ENCODE data around the gene BDKRB2. TPM values are rescaled to one million over a fixed set of nuclear protein-coding genes. Genes with fewer than 3 reads are reported as not detected.
A peak's percentile ranks its signal among the peaks of the same experiment; 100 is the strongest.

Gene BDKRB2
- not detected for total RNA-seq
- polyA plus RNA-seq: not detected

- no peak within 1 kb of the TSS for H3K27ac Mint-ChIP-seq
- H3K4me3 Mint-ChIP-seq: peak within 1 kb of the TSS in 4 of 8 donors; percentile 16 to 45 (median 40)
Observed at GRCh38 chr14:96204151-96205058, at the start of gene BDKRB2. Gene BDKRB2 (plus strand): TSS chr14:96204839. CDS start chr14:96237108, 32,269 bp downstream.

GRCh38 chr14:96154900-96155299 lies 49.7 kb upstream of the BDKRB2 start:
- Histone ChIP-seq H3K9me3 (ENCODE audit: control insufficient read depth in 1 of 2, low read length in 2 of 2) (no peaks in the 10 kb centered on the region), H3K27me3 (ENCODE audit: insufficient read depth, low read length) (no peaks in the 10 kb centered on the region), H3K36me3 (ENCODE audit: insufficient read depth, low read length) (no peaks in the 10 kb centered on the region), H3K27ac (ENCODE audit: low read depth, low read length) (no peak overlapping the region), H3K4me3 (ENCODE audit: low read length in 2 of 2) (no peak overlapping the region), H3K4me1 (ENCODE audit: insufficient read depth, low read length) (no peaks in the 10 kb centered on the region)
- Mint-ChIP-seq H3K4me1 (no peaks in the 10 kb centered on the region), H3K36me3 (no peaks in the 10 kb centered on the region), H3K4me3 (no peak overlapping the region), H3K27me3 (peaks cover 0 to 3% of the 10 kb centered on the region in 2 donors), H3K9me3 (no peaks in the 10 kb centered on the region), H3K27ac (no peak overlapping the region)
- ChIA-PET POLR2A (ENCODE audit: partially characterized antibody) (no interaction called here), CTCF (ENCODE audit: partially characterized antibody) (no interaction called here)
- intact Hi-C loops (cut with micrococcal nuclease): no loop called here
- no peak for DNase-seq

More at GRCh38 chr14:96204151-96205058, at the start of gene BDKRB2:
- Histone ChIP-seq H3K4me3 (ENCODE audit: low read length in 2 of 2) (no peak within 1 kb of the TSS), H3K9me3 (ENCODE audit: control insufficient read depth in 1 of 2, low read length in 2 of 2) (no peaks in the 10 kb centered on the region), H3K4me1 (ENCODE audit: insufficient read depth, low read length) (no peaks in the 10 kb centered on the region), H3K27ac (ENCODE audit: low read depth, low read length) (no peak within 1 kb of the TSS), H3K27me3 (ENCODE audit: insufficient read depth, low read length) (peaks cover 4% of the 10 kb centered on the region), H3K36me3 (ENCODE audit: insufficient read depth, low read length) (no peaks in the 10 kb centered on the region)
- POLR2A ChIA-PET (ENCODE audit: partially characterized antibody): no interaction called here
- Mint-ChIP-seq H3K9me3 (peaks cover 0 to 2% (median 0%) of the 10 kb centered on the region in 8 donors), H3K4me1 (peaks cover 0 to 7% (median 4%) of the 10 kb centered on the region in 4 donors), H3K36me3 (no peaks in the 10 kb centered on the region), H3K27me3 (peaks cover 20 to 21% of the 10 kb centered on the region in 2 donors)
- CTCF ChIA-PET (ENCODE audit: partially characterized antibody): no interaction called here
- intact Hi-C loops (cut with micrococcal nuclease): no loop called here
- no peak for DNase-seq

GRCh38 chr14:96156804-96157760 lies 47.6 kb upstream of the BDKRB2 start:
- H3K27ac ChIP-seq (ENCODE audit: low read depth, low read length): no peak overlapping the region
- no peak overlapping the region for H3K4me3 ChIP-seq (ENCODE audit: low read length in 2 of 2)
- DNase-seq: no peak
- H3K4me1 ChIP-seq (ENCODE audit: insufficient read depth, low read length): no peaks in the 10 kb centered on the region
- H3K4me1 Mint-ChIP-seq: no peaks in the 10 kb centered on the region
- no peaks in the 10 kb centered on the region for H3K9me3 Mint-ChIP-seq
- CTCF ChIA-PET (ENCODE audit: partially characterized antibody): interaction anchor here (2.6 kb wide), 1 partner anchor 56 kb away, joined by 6 read pairs; no protein-coding TSS in a partner anchor
- H3K9me3 ChIP-seq (ENCODE audit: control insufficient read depth in 1 of 2, low read length in 2 of 2): no peaks in the 10 kb centered on the region
- no peak overlapping the region for H3K27ac Mint-ChIP-seq
- no peaks in the 10 kb centered on the region for H3K36me3 Mint-ChIP-seq
- no peaks in the 10 kb centered on the region for H3K36me3 ChIP-seq (ENCODE audit: insufficient read depth, low read length)
- H3K27me3 Mint-ChIP-seq: peaks cover 0 to 3% of the 10 kb centered on the region in 2 donors
- intact Hi-C loops (cut with micrococcal nuclease): no loop called here
- H3K27me3 ChIP-seq (ENCODE audit: insufficient read depth, low read length): no peaks in the 10 kb centered on the region
- POLR2A ChIA-PET (ENCODE audit: partially characterized antibody): no interaction called here
- H3K4me3 Mint-ChIP-seq: no peak overlapping the region

GRCh38 chr14:96158735-96159134 lies 45.9 kb upstream of the BDKRB2 start:
- H3K4me3 ChIP-seq (ENCODE audit: low read length in 2 of 2): no peak overlapping the region
- no peaks in the 10 kb centered on the region for H3K4me1 ChIP-seq (ENCODE audit: insufficient read depth, low read length)
- H3K27me3 ChIP-seq (ENCODE audit: insufficient read depth, low read length): no peaks in the 10 kb centered on the region
- no peak overlapping the region for H3K27ac Mint-ChIP-seq
- peaks cover 0 to 1% of the 10 kb centered on the region in 2 donors for H3K27me3 Mint-ChIP-seq
- no peaks in the 10 kb centered on the region for H3K36me3 Mint-ChIP-seq
- H3K36me3 ChIP-seq (ENCODE audit: insufficient read depth, low read length): no peaks in the 10 kb centered on the region
- H3K9me3 Mint-ChIP-seq: no peaks in the 10 kb centered on the region
- H3K4me3 Mint-ChIP-seq: no peak overlapping the region
- no peaks in the 10 kb centered on the region for H3K9me3 ChIP-seq (ENCODE audit: control insufficient read depth in 1 of 2, low read length in 2 of 2)
- intact Hi-C loops (cut with micrococcal nuclease): no loop called here
- POLR2A ChIA-PET (ENCODE audit: partially characterized antibody): no interaction called here
- no peak overlapping the region for H3K27ac ChIP-seq (ENCODE audit: low read depth, low read length)
- no peak for DNase-seq
- CTCF ChIA-PET (ENCODE audit: partially characterized antibody): no interaction called here
- no peaks in the 10 kb centered on the region for H3K4me1 Mint-ChIP-seq

- Mint-ChIP-seq H3K9me3 (no peaks in the 10 kb centered on the region), H3K27me3 (no peaks in the 10 kb centered on the region), H3K36me3 (no peaks in the 10 kb centered on the region), H3K27ac (no peak overlapping the region), H3K4me1 (peaks cover 0 to 1% (median 0%) of the 10 kb centered on the region in 4 donors), H3K4me3 (no peak overlapping the region)
- intact Hi-C loops (cut with micrococcal nuclease): no loop called here
- Histone ChIP-seq H3K27ac (ENCODE audit: low read depth, low read length) (no peak overlapping the region), H3K9me3 (ENCODE audit: control insufficient read depth in 1 of 2, low read length in 2 of 2) (no peaks in the 10 kb centered on the region), H3K27me3 (ENCODE audit: insufficient read depth, low read length) (no peaks in the 10 kb centered on the region), H3K36me3 (ENCODE audit: insufficient read depth, low read length) (no peaks in the 10 kb centered on the region), H3K4me1 (ENCODE audit: insufficient read depth, low read length) (no peaks in the 10 kb centered on the region), H3K4me3 (ENCODE audit: low read length in 2 of 2) (no peak overlapping the region)
- ChIA-PET CTCF (ENCODE audit: partially characterized antibody) (interaction anchor here (0.8 kb wide), 1 partner anchor 19 kb away, joined by 3 read pairs; no protein-coding TSS in a partner anchor), POLR2A (ENCODE audit: partially characterized antibody) (no interaction called here)
- no peak for DNase-seq
Observed at GRCh38 chr14:96160076-96160912, 44.3 kb upstream of the BDKRB2 start.

GRCh38 chr14:96160913-96161310 lies 43.7 kb upstream of the BDKRB2 start:
- Histone ChIP-seq H3K4me1 (ENCODE audit: insufficient read depth, low read length) (no peaks in the 10 kb centered on the region), H3K27me3 (ENCODE audit: insufficient read depth, low read length) (no peaks in the 10 kb centered on the region), H3K27ac (ENCODE audit: low read depth, low read length) (no peak overlapping the region), H3K36me3 (ENCODE audit: insufficient read depth, low read length) (no peaks in the 10 kb centered on the region), H3K4me3 (ENCODE audit: low read length in 2 of 2) (no peak overlapping the region), H3K9me3 (ENCODE audit: control insufficient read depth in 1 of 2, low read length in 2 of 2) (no peaks in the 10 kb centered on the region)
- ChIA-PET CTCF (ENCODE audit: partially characterized antibody) (no interaction called here), POLR2A (ENCODE audit: partially characterized antibody) (no interaction called here)
- no peaks in the 10 kb centered on the region for H3K27me3 Mint-ChIP-seq
- peaks cover 0 to 1% (median 0%) of the 10 kb centered on the region in 4 donors for H3K4me1 Mint-ChIP-seq
- DNase-seq: no peak
- peak overlapping the region in 1 of 7 donors; percentile 43 for H3K27ac Mint-ChIP-seq
- no peaks in the 10 kb centered on the region for H3K9me3 Mint-ChIP-seq
- intact Hi-C loops (cut with micrococcal nuclease): no loop called here
- H3K4me3 Mint-ChIP-seq: no peak overlapping the region
- H3K36me3 Mint-ChIP-seq: no peaks in the 10 kb centered on the region

Measured in CD4-positive, alpha-beta memory T cell (primary cell).